Fibroblast of pulmonary artery (primary cell): ENCODE data around the gene CBFA2T3.

Source experiments
- DNase-seq: peaks from one replicate; pipeline ENCODE4 v3.0.0-alpha.2; 2010; ENCODE audit warnings: low read depth
- H3K4me3 ChIP-seq: replicated peaks from 2 replicates; pipeline ENCODE4 v1.5.1; 2011; ENCODE audit warnings: low read depth, mild to moderate bottlenecking, control low read depth, low read length, moderate library complexity
- CTCF ChIP-seq: IDR thresholded peaks from 2 replicates; pipeline ENCODE4 v1.5.1; 2011; ENCODE audit warnings: mild to moderate bottlenecking, control low read depth, low read length, inconsistent platforms; ENCODE audit errors: missing control alignments

Gene CBFA2T3

DNA sequence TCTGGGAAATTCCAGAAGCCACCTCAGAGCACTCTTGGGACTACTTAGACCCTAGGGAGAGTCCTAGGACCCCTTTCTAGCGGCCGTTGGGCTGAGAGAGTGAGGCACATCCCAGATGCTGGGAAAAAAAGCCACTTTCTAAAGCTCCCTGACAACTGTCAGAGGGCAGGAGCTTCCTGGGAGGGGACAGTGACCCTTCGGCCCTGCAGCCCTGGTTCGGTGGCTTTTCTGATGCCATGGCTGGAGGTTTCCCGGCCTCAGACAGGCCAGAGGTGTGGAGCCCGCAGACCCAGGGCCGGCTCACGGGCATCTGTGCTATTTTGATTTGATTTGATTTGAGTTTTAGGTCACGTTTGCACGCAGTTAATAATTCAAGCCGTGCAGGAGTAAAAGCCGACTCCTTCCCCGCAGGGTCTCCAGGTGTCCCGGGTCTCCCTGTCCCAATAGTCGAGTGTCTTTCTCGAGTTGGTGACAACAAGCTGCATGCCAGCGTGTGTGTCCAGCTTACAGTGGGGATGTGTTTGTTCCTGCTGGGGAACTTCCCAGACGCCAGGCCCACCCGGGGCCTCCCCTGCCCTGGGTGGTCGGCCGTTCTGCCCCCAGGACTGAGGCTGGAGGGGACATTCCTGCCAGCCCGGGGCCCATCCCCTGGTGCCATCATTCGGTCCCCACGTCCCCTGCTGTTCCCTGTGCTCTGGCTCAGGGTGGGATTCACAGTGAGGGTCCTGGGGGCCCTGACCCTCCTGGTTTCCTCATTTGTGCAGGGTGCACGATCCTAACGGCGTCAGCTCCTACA, 1.0 kb upstream of the CBFA2T3 start:
- no peak overlapping the region for H3K4me3 ChIP-seq
- DNase-seq: no peak
- TF ChIP-seq CTCF: no peak

DNA sequence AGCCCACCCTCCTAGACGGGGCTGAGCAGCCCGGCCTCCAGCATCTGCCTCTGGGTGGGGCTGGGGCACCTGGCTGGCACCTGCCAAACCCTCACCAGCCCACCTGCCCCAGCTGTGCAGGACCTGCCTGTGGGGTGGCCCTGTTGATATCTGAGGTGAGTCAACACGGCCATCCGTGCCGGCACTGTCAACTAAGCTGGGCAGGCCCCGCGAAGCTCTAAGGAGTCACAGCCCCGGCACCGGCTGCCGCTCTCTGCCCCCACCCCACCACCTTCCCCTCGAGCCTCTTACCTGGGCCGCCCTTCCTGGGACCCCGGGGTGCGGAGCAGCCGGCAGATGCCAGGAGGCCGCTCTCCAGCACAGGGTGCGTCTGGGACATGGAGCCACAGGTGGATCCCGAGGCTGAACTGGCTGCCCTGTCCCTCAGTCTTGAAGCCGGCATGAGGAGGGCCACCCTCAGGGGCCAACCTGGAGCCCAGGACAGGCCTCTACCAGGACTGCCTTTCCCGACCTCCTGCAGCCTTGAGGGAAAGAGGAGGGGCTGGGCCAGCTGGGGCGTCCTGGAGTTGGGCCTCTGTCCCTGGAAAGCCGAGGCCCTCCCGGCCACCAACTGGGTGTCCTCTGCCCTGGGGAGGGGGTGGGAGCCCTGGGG, 515 bp downstream of the CBFA2T3 start:
- no peak for TF ChIP-seq CTCF
- no peak for DNase-seq

GRCh38 chr16:88975511-88976061, 1.4 kb downstream of the CBFA2T3 start:
- no peak for DNase-seq
- H3K4me3 ChIP-seq: no peak overlapping the region
- no peak for TF ChIP-seq CTCF

More for the DNA sequence above, 515 bp downstream of the CBFA2T3 start:
- no peak overlapping the region for H3K4me3 ChIP-seq

- no peak for DNase-seq
- no peak for TF ChIP-seq CTCF
- no peak overlapping the region for H3K4me3 ChIP-seq
Observed at GRCh38 chr16:88974916-88975215, 2.1 kb downstream of the CBFA2T3 start.

- H3K4me3 ChIP-seq: no peak overlapping the region
- TF ChIP-seq CTCF: no peak
- DNase-seq: no peak
Observed at GRCh38 chr16:88974080-88974915, 2.7 kb downstream of the CBFA2T3 start.

- no peak overlapping the region for H3K4me3 ChIP-seq
- no peak for DNase-seq
- no peak for TF ChIP-seq CTCF
Observed at GRCh38 chr16:88973415-88974050, 3.5 kb downstream of the CBFA2T3 start.
